NCI-H1417 treated with DMSO at 0.1 percent for 48 hours (cell line): ENCODE data around the gene NDRG2.
"Not testable (repeated sequence)": the region's sequence is repeated elsewhere in the genome, so short reads cannot be mapped to it uniquely, and the experiment has no call there.

Experiments used
- DNase-seq: peaks from one replicate; lab custom pipeline; 2025; lab: John Stamatoyannopoulos, UW

The NDRG2 gene

DNA sequence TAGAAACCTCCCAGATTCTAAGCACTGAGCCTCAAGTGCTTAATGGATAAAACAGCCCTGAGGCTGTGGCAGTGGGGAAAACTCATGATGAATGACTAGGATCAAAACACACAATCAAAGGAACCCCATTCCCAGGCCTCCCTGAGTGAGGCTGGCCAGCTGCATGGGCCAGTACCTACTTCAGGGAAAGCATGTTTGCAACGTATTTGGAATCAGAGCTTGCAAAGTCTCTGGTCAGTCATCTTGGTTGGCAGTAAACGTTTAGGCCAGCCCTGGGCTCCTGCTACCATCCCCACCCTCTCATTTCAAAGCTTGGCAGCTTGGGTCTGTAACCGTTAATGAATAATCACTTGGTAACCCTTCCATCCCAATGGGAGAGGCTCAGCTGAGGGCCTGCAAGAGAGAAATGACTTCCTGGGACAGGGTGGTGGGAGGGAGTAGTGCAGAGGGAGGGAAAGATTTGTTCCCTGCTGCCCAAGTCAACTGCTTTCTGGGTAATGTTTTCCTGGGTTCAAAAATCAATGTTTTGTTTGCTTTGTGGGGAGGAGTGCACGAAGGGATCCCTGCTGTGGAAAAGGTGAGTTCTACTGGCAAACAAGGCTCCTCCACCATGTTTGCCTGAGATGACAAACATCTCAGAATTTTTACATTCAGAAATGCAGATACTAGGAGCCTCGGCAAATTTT is 30.7 kb upstream of the NDRG2 start:
- no peak for DNase-seq

GRCh38 chr14:21054768-21055145 is 29.9 kb upstream of the NDRG2 start:
- DNase-seq: no peak

DNA sequence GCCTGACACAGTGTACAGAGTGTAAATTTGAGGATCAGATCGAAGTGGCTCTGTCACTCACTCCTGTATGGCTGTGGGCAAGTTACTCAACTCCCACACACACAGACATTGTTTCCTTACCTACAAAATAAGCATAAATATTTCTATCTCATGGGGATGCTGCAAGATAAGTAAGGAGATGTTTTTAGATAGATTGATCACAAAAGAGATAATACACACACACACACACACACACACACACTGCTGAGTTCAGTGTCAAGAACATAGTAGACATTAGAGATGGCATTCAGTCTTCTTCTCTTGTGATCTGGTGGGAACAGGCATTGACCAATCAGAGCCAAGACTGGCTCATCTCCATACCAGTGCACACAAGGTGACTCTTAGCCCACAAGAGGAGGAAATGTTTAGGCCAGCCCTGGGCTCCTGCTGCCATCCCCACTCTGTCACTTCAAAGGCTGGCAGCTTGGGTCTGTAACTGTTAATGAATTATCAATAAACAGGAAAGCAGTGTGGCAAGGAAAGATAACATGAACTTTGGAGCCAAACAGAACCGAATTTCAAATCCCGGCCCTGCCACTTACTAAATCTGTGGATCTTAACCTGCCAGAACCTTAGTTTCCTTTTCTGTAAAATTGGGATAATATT is 29.4 kb upstream of the NDRG2 start:
- DNase-seq: no peak

- DNase-seq: no peak
Measured at GRCh38 chr14:21053184-21054122, 28.6 kb upstream of the NDRG2 start.

- no peak for DNase-seq
Measured at GRCh38 chr14:21050597-21050996, 25.7 kb upstream of the NDRG2 start.

- DNase-seq: no peak
Measured at GRCh38 chr14:21049271-21049673, 24.4 kb upstream of the NDRG2 start.

GRCh38 chr14:21048638-21049037 is 23.8 kb upstream of the NDRG2 start:
- no peak for DNase-seq

GRCh38 chr14:21047378-21047781 is 22.5 kb upstream of the NDRG2 start:
- no peak for DNase-seq

DNA sequence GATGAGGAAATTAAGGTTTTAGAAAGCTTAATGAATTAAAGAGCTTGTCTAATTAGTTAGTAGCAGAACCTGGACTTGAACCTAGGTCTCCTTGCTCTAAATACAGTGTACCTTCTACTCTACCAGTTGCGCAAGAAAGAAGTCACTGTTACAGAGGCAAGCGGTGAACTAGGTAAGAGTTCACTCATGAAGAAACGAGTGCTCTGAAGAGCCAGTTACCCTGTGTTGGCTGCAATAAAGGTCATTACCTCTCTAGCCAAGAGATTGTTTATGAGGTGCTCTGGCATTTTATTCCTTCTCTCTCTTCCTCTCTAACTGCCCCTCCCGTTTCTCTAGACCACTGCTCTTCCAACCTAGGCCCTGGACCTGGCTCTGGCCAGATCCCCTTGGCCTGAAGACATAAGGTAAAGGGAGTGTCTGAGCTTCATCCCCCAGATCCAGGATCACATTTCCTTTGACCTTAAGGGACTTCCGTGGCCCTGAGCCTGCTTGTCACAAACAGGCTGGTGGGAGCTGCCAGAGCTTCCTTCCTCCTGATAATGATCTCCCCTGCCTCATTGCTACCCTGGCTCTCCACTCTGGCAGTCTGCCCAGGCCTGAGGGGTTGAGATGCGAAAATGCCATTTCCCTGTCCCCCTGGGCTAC is 19.2 kb upstream of the NDRG2 start:
- DNase-seq: no peak

GRCh38 chr14:21043387-21043973 is 18.6 kb upstream of the NDRG2 start:
- no peak for DNase-seq

- no peak for DNase-seq
Measured at GRCh38 chr14:21042918-21043317, 18.1 kb upstream of the NDRG2 start.

DNA sequence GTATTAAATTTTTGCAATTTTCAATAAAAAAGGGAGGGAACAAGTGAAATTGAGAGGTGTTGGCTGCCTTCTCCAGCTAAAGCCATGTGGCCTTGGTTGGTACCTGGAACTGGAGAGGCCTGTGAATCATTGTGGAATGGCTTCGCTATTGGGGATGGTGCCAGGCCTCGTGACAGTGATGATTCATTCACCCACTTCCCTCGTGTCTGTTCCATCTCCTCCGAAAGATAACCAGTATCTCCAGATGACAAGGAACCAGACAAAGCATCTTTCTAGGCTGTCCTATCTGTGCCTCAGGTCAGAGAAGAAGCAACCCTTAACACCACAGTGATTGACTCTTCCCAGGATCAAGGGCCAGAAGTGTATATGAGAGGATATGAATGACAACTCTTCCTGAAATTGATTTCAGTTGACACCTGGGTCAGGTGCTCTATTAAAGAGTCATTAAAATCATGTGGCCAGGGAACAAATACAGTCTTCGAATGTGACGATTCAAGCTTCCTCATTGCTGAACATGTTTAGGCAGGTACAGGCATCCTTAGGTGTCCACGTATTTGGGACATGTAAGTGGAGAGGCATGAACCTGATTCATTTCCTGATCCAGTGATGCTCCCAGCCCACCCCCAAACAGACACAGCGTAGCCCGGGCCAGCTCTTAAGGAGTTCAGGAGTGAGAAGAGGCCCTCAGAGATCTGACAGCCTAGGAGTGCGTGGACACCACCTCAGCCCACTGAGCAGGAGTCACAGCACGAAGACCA is 17.0 kb upstream of the NDRG2 start, which contains the start of gene RNASE7:
TSS of gene RNASE7 (plus strand) at position 687 of the 758 bp plus-strand sequence. CDS start 631 bp downstream, outside the sequence.
- DNase-seq: no peak

DNA sequence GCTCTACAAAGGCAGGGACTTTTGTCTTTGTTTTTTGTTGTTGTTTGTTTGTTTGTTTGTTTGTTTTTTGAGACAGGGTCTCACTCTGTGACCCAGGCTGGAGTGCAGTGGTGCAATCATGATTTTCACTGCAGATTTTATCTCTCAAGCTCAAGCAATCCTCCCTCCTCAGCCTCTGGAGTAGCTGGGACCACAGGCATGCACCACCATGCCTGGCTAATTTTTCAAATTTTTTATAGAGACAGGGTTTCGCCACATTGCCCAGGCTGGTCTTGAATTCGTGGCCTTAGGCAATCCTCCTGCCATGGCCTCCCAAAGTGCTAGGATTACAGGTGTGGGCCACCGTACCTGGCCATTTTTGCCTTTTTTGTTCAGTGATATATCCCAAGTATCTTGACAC is 16.1 kb upstream of the NDRG2 start:
- not testable (repeated sequence) for DNase-seq

DNA sequence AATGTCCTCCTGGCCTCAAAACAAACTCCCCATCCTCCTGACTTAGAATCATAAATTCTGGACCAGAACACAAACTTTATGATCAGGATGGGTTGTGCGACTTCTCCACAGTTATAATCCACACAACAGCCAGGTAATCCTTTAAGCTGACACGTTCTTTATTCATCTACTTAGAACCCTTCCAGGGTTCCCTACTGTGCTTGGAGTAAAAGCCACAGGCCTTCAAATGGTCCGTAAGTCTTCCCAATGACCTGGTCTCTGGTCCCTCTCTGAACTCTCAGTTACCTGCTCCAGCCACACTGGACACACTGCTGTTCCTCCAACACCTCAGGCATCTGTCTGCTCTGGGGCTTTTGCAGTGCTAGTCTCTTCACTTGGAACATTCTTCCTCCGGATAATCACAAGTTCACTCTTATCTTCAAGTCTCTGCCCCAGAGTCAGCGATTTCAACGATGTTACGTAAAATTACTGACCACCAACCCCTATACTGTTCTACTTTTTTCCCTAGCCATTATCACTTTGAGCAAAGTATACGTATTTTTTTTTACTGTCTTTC is 15.6 kb upstream of the NDRG2 start:
- no peak for DNase-seq

DNA sequence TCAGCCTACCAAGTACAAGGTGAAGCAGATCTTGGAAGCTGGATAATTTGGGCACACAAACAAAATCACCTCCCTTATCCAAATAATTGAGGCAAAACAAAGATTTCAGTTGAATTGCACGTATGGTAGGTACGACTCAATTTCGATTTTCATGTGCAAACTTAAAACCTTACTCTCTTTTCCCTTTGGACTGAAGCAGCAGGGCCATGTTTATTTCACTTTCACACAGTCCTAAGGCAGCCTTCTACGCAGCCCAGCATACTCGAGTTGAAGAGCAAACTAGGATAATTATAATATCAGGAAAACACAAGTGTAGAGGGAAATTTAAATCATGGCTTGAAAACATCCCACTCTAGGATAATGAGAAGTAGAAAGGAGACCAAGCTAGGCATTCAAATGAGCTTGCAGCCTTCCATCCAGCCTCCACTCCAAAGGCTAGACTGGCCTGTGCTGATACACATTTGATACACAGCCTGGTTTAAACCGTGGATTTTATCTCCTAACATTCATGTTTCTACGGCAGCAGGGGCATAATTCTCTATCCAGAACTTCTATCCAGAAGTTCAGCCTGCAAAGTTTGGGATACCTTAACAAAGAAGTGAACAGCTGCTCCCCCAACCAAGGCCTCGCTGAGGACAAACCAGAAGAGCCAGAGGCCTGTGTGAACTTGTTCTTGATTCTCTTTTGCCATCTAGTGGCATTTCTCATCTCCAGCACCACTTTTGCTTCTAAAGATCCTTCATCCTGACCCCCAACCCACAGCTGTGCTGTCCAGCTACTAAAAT is 14.9 kb upstream of the NDRG2 start:
- DNase-seq: peak; percentile 26

- DNase-seq: no peak
Measured at GRCh38 chr14:21038441-21039422, 13.9 kb upstream of the NDRG2 start.

DNA sequence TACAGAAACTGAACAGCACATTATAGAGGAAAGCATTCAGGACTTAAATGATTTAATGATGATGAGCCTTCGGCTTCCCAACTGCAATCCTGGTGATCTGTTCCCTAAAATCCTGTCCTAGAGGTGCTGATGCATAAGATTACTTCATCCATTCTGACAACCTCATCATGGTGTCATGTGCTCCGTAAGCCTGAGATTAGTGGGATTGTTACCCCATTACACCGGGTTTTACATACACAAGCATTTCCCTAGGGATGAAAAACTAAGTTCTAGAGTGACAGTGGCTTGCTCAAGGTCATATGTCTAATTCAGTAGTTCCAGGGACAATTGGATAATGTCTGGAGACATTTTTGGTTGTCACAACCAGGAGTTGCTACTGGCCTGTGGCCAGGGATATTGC is 12.3 kb upstream of the NDRG2 start:
- DNase-seq: no peak

GRCh38 chr14:21036751-21037150 is 11.9 kb upstream of the NDRG2 start:
- DNase-seq: no peak

DNA sequence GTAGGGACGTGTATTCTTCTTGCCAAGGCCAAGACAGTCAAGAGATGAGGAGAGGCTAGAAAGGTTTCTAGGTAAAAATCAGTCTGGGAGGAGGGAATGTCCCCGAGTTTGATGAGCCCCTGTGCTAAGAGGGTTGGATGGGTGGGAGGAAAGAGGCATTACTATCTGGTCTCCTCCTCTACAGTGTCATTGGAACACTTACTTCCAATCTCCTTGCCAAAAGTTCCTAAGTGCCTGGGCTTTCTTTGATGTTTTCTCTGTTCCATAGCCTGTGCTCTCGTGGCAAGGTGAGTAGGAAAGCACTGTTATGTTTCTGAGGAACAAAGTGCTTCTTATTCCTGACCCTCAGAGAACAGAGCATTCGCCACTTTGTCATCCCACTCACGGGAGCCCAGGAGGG is 9.8 kb upstream of the NDRG2 start, which contains the start of gene RNASE13:
TSS of gene RNASE13 (minus strand) at position 101 of the 400 bp plus-strand sequence. CDS start 519 bp downstream, outside the sequence.
- DNase-seq: no peak
